GM12878 (cell line): Measurements from ENCODE around the gene CCNJ.

Source experiments
- ASH2L ChIP-seq: fragments of 300-600, 200-600 bp; sonication (generic); IDR thresholded peaks from 2 replicates; pipeline ENCODE4 v1.6.1; 2017; ENCODE audit warnings: low read depth, mild to moderate bottlenecking, borderline replicate concordance
- ATF2 ChIP-seq: IDR thresholded peaks from 2 replicates; pipeline ENCODE4 v1.6.1; 2012; ENCODE audit warnings: low read length, inconsistent platforms
- GABPA ChIP-seq: IDR thresholded peaks from 2 replicates; pipeline ENCODE4 v1.6.1; 2014; ENCODE audit warnings: antibody characterized with exemption, low read depth, mild to moderate bottlenecking, inconsistent platforms
- PRDM15 ChIP-seq: fragments of 450-650 bp; formaldehyde crosslinking; IDR thresholded peaks from 2 replicates; pipeline ENCODE4 v1.4.0; 2020; ENCODE audit warnings: mild to moderate bottlenecking, moderate library complexity
- TAF1 ChIP-seq: IDR thresholded peaks from 2 replicates; pipeline ENCODE4 v1.6.1; 2011; ENCODE audit warnings: mild to moderate bottlenecking, low read depth, low read length, borderline replicate concordance
- USF1 ChIP-seq: IDR thresholded peaks from 2 replicates; pipeline ENCODE4 v1.6.1; 2011; ENCODE audit warnings: borderline replicate concordance, low read depth, mild to moderate bottlenecking, moderate library complexity, mixed read lengths, low read length; ENCODE audit not compliant: insufficient read depth; ENCODE audit errors: extremely low read length

GRCh38 chr10:96089670-96090462 lies 46.5 kb downstream of the CCNJ start:
- peak; percentile 96 for TF ChIP-seq GABPA
- TF ChIP-seq USF1: no peak
- TF ChIP-seq TAF1: peak; percentile 97
- no peak for TF ChIP-seq ATF2
- no peak for TF ChIP-seq ASH2L
- no peak for TF ChIP-seq PRDM15 (CRISPR knock-in tag)
